A549 treated with AZD9567 at 1 μM for 4 hours (cell line): Measurements from ENCODE around the gene DTD1. TPM values are rescaled to one million over a fixed set of nuclear protein-coding genes. Genes with fewer than 3 reads are reported as not detected.

Experiments
- total RNA-seq: library from RNA; stranded (reverse); fragments of 200-300 nt; extraction: Qiagen RNA extraction; gene quantifications from 5 replicates; pipeline ENCODE4 v1.2.3, GENCODE V29; 2022; ENCODE audit not compliant: insufficient read depth

The DTD1 gene, protein sequence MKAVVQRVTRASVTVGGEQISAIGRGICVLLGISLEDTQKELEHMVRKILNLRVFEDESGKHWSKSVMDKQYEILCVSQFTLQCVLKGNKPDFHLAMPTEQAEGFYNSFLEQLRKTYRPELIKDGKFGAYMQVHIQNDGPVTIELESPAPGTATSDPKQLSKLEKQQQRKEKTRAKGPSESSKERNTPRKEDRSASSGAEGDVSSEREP
- 73.6 to 78.9 TPM (median 78.1 TPM) in 5 replicates for total RNA-seq

DNA sequence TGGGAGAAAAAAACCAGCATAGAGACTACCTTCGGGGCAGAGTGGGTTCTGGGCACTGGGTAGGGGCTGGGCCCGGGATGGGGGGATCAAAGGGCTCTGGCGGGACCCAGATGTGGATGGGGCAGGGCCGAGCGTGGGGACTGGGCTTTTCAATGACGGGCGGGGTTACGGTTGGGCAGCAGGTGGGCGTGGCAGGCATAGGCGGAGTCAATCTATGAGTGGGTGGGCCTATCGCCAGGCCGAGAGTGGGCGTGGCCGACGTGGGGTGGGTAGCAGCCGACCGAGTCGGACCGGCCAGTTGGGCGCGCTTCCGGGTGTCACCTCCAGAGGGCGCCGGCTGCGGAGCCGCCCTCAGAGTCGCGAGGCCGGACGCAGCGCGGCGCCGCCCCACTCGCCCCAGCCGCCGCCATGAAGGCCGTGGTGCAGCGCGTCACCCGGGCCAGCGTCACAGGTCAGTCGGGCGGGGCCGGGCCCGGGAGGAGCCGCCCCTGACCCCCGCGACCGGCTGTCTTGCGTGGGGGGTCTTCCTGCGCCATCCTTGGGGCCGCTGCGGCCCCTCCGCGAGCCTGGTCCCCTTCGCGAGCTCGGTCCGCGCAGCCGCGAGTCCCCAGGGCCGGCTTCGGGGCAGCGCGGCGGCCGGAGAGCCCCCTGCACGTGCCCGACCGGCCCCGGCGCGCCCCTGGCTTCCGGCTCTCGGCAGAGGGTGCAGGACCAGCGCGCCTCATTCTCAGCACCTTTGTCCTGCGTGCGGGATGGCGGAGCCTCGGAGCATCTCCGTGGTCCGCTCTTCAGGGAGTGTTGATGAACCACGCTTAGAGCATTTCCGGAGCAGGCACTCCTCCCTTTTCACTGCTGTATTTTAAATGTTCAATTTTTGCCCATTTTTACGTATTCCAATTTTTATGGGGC lies at the start of gene DTD1:
Gene DTD1, plus strand, starts transcription at position 390 of the 909 bp plus-strand sequence. Its CDS starts 19 bp downstream, at position 409.

DNA sequence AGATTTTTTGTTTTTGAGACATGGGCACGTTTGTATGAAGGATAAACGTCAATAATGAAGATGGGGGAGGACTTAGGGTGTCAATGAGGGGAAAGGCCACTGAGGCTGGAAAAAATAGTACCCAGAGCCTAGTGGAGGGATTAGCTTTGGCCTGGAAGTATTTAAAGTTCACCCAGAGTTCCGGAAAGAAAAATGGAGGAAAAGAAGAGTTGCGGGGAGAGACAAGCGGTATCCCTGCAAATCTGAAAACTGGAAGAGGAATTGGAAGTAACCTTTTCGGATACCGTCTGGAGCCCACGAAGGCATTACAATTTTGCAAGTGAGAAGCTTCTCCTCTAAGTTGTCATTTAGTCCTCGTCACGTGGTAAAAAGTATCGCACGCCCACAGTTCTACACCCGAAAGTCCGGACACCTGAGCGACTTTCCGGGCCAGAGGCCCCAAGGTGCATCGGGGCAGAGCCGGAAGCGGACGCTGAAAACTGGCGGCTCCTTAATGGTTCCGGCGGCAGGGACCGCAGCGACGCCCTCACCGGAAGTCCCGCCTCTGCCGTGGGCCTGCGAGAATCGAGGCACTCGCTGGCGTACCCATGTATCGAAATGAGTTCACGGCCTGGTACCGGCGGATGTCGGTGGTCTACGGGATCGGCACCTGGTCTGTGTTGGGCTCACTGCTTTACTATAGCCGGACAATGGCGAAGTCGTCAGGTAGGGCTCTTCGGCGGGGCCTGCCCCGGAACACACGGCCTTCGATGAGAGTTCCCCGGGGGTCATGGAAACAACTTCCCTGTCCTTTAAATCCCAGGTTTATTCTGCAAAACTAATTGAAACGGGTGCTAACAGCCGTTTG lies 20.7 kb upstream of the DTD1 start, which contains the start of gene SMIM26:
Gene SMIM26, plus strand, starts transcription at position 541 of the 847 bp plus-strand sequence. Its CDS starts 47 bp downstream, at position 588.

DNA sequence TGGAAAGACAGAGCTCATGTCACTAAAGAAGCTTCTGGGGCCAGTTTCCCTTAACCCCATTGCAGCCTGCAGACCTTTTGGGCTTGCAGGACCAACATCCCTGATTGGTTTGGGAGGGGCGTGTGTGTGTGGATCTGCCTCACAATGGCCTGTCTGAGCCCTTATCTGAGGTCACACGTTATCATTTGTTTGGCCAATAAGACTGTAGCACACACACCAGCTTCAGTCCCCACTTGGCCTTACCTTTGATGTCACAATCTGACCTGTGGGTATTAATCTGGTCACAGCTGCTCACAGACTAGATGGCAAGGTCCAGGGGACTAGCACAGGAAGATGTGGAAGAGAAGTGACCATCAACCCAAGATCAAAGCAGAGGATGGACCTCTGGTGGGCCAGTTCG lies 225.6 kb downstream of the DTD1 start, which contains the start of gene SCP2D1:
Gene SCP2D1, plus strand, starts transcription at position 301 of the 400 bp plus-strand sequence. Its CDS starts 33 bp downstream, at position 334.

Other genes with a start within 250 kb of the DTD1 start
- gene DZANK1, start 121.0 kb upstream of the DTD1 start, total RNA-seq, result 2.8 to 6.3 TPM (median 3.1 TPM) in 5 replicates
- gene POLR3F, start 120.7 kb upstream of the DTD1 start, total RNA-seq, result 14.5 to 30.3 TPM (median 16.2 TPM) in 5 replicates
- gene RBBP9, start 90.8 kb upstream of the DTD1 start, total RNA-seq, result 11.5 to 14.5 TPM (median 13.4 TPM) in 5 replicates
- 53.7 to 59.9 TPM (median 55.2 TPM) in 5 replicates for gene SEC23B, start 80.1 kb upstream of the DTD1 start, total RNA-seq
- gene SMIM26, start 20.6 kb upstream of the DTD1 start, total RNA-seq, result 119 to 136 TPM (median 125 TPM) in 5 replicates
- gene SCP2D1, start 225.7 kb downstream of the DTD1 start, total RNA-seq, result not detected in 5 replicates